T-helper 2 cell treated with Interferon-gamma antibody and Interleukin-4, amounts not matched to agents 100 ng/mL and 5 ng/mL, for 36 hours (primary cell): Measurements from ENCODE around the gene ONECUT3. TPM values are rescaled to one million over a fixed set of nuclear protein-coding genes. Genes with fewer than 3 reads are reported as not detected.

Experiments used
- intact Hi-C: fragments of 100-400 bp; cut with micrococcal nuclease; formaldehyde crosslinking; loops from one replicate; pipeline ENCODE4 v1.15.1; 2023
- total RNA-seq: library from RNA; stranded (reverse); gene quantifications from 2 replicates; pipeline ENCODE4 v1.2.3, GENCODE V29; 2022

ONECUT3 gene
- total RNA-seq, 1 donor from 2014 or later: not detected

- intact Hi-C loops: loop anchor here (5.0 kb wide), 1 partner anchor 94 kb away; no protein-coding TSS in a partner anchor
Observed at GRCh38 chr19:1765904-1766799, 12.8 kb downstream of the ONECUT3 start.

GRCh38 chr19:1766800-1767352, 13.6 kb downstream of the ONECUT3 start:
- intact Hi-C loops: loop anchor here (5.0 kb wide), 1 partner anchor 95 kb away; no protein-coding TSS in a partner anchor

- intact Hi-C loops: loop anchor here (5.0 kb wide), 1 partner anchor 95 kb away; no protein-coding TSS in a partner anchor
Observed at GRCh38 chr19:1767464-1767933, 14.2 kb downstream of the ONECUT3 start.

GRCh38 chr19:1768248-1768647, 14.9 kb downstream of the ONECUT3 start:
- intact Hi-C loops: loop anchor here (5.0 kb wide), 1 partner anchor 96 kb away; no protein-coding TSS in a partner anchor

GRCh38 chr19:1768918-1769644, 15.8 kb downstream of the ONECUT3 start:
- intact Hi-C loops: loop anchor here (5.0 kb wide), 1 partner anchor 97 kb away; no protein-coding TSS in a partner anchor

GRCh38 chr19:1769645-1769985, 16.3 kb downstream of the ONECUT3 start:
- intact Hi-C loops: loop anchor here (5.0 kb wide), 1 partner anchor 97 kb away; no protein-coding TSS in a partner anchor

- intact Hi-C loops: no loop called here
Observed at GRCh38 chr19:1770866-1771576, 17.7 kb downstream of the ONECUT3 start.

GRCh38 chr19:1773184-1773583, 19.9 kb downstream of the ONECUT3 start:
- intact Hi-C loops: no loop called here

GRCh38 chr19:1774989-1775772, 21.9 kb downstream of the ONECUT3 start:
- intact Hi-C loops: no loop called here

GRCh38 chr19:1775951-1776605, 22.8 kb downstream of the ONECUT3 start:
- intact Hi-C loops: no loop called here

GRCh38 chr19:1776606-1777147, 23.4 kb downstream of the ONECUT3 start:
- intact Hi-C loops: no loop called here

- intact Hi-C loops: no loop called here
Observed at GRCh38 chr19:1777149-1777548, 23.8 kb downstream of the ONECUT3 start.

GRCh38 chr19:1779574-1779973, 26.3 kb downstream of the ONECUT3 start:
- intact Hi-C loops: no loop called here

- intact Hi-C loops: no loop called here
Observed at GRCh38 chr19:1780272-1780958, 27.1 kb downstream of the ONECUT3 start.

- intact Hi-C loops: no loop called here
Observed at GRCh38 chr19:1782521-1782920, 29.2 kb downstream of the ONECUT3 start.

- intact Hi-C loops: no loop called here
Observed at GRCh38 chr19:1783354-1783753, 30.0 kb downstream of the ONECUT3 start.

- intact Hi-C loops: no loop called here
Observed at GRCh38 chr19:1783874-1784273, 30.6 kb downstream of the ONECUT3 start.

GRCh38 chr19:1785310-1785709, 32.0 kb downstream of the ONECUT3 start:
- intact Hi-C loops: no loop called here

- intact Hi-C loops: no loop called here
Observed at GRCh38 chr19:1786668-1787067, 33.4 kb downstream of the ONECUT3 start.
